ENCODE measurements around the gene SLC1A4.
"Not testable (repeated sequence)": the region's sequence is repeated elsewhere in the genome, so short reads cannot be mapped to it uniquely, and the experiment has no call there.

Gene SLC1A4

DNA sequence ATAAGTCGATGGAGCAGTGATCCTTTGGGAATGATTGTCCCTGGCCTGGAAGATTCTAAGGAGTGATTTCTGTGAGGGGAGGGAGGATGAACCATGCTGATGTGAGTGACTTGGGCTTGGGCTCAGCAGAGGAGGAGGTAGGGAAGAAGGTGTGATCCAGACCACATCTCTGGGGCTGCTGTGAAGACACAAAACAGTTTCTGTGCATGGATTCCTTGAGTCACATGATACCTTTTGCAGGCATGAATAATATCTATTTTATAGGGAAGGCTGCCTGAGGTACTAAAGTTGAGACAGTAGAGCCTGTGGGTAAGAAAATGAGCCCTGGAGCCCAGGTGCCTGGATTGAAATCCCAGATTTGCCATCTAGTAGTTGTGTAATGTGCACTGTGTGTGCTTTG, 29.8 kb downstream of the SLC1A4 start:
- in situ Hi-C loops (cut with MboI; ENCODE audit: low sequenced_read_pairs): no loop called here
- Histone ChIP-seq H3K9me3 (no peaks in the 10 kb centered on the region; the same call in 1 of the 2 replicates), H3K27me3 (ENCODE audit: low read depth) (no peaks in the 10 kb centered on the region), H3K4me3 (no peak overlapping the region), H3K4me1 (no peaks in the 10 kb centered on the region), H3K36me3 (replicated peaks) (peaks cover 15% of the 10 kb centered on the region)
- DNase-seq (ENCODE audit: low spot score in 2 of 2): no peak

GRCh38 chr2:65019675-65020195, 30.5 kb downstream of the SLC1A4 start:
- no peaks in the 10 kb centered on the region; the same call in 1 of the 2 replicates for H3K9me3 ChIP-seq
- in situ Hi-C loops (cut with MboI; ENCODE audit: low sequenced_read_pairs): no loop called here
- H3K4me1 ChIP-seq: no peaks in the 10 kb centered on the region
- no peaks in the 10 kb centered on the region for H3K27me3 ChIP-seq (ENCODE audit: low read depth)
- H3K36me3 ChIP-seq (replicated peaks): peaks cover 15% of the 10 kb centered on the region
- DNase-seq (ENCODE audit: low spot score in 2 of 2): no peak
- H3K4me3 ChIP-seq: no peak overlapping the region

GRCh38 chr2:65020251-65020650, 31.1 kb downstream of the SLC1A4 start:
- in situ Hi-C loops (cut with MboI; ENCODE audit: low sequenced_read_pairs); DNase-seq (ENCODE audit: low spot score in 2 of 2); H3K9me3 ChIP-seq; H3K27me3 ChIP-seq (ENCODE audit: low read depth); H3K4me1 ChIP-seq; H3K4me3 ChIP-seq: not testable (repeated sequence)
- peaks cover 15% of the 10 kb centered on the region for H3K36me3 ChIP-seq (replicated peaks)

- no peak for DNase-seq (ENCODE audit: low spot score in 2 of 2)
- Histone ChIP-seq H3K36me3 (replicated peaks) (peaks cover 15% of the 10 kb centered on the region), H3K4me3 (no peak overlapping the region), H3K4me1 (no peaks in the 10 kb centered on the region), H3K27me3 (ENCODE audit: low read depth) (no peaks in the 10 kb centered on the region), H3K9me3 (no peaks in the 10 kb centered on the region)
- in situ Hi-C loops (cut with MboI; ENCODE audit: low sequenced_read_pairs): no loop called here
These were observed 31.8 kb downstream of the SLC1A4 start for GRCh38 chr2:65020943-65021528.

DNA sequence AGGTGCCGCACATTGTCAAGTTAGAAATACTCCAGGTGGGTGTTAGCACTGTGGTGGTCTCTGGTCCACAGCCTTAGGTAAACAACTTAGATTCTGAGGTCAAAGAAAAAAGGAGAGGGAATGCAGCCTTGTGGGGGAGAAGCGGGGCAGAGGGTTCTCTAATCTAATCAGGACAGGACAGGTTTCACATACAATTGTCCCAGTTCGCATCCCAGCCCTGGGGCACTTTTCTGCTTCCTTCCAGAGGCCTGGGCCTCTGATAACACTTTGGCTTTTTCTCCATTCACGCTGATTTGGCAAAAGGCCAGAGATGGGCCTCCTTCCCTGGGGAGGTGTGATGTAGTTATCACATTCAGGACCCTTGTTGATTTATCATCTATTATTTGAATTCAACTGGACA, 32.5 kb downstream of the SLC1A4 start:
- DNase-seq (ENCODE audit: low spot score in 2 of 2): peak in 1 of 2 experiments; percentile 12
- Histone ChIP-seq H3K36me3 (replicated peaks) (peaks cover 14% of the 10 kb centered on the region), H3K9me3 (no peaks in the 10 kb centered on the region), H3K4me1 (no peaks in the 10 kb centered on the region), H3K27me3 (ENCODE audit: low read depth) (no peaks in the 10 kb centered on the region), H3K4me3 (no peak overlapping the region)
- in situ Hi-C loops (cut with MboI; ENCODE audit: low sequenced_read_pairs): no loop called here

- Histone ChIP-seq H3K4me3 (no peak overlapping the region), H3K27me3 (ENCODE audit: low read depth) (no peaks in the 10 kb centered on the region), H3K36me3 (replicated peaks) (peaks cover 12% of the 10 kb centered on the region), H3K4me1 (no peaks in the 10 kb centered on the region), H3K9me3 (no peaks in the 10 kb centered on the region)
- DNase-seq (ENCODE audit: low spot score in 2 of 2): no peak
- in situ Hi-C loops (cut with MboI; ENCODE audit: low sequenced_read_pairs): no loop called here
These were observed 33.0 kb downstream of the SLC1A4 start for GRCh38 chr2:65022189-65022588.

GRCh38 chr2:65023742-65024141, 34.5 kb downstream of the SLC1A4 start:
- no peak overlapping the region for H3K4me3 ChIP-seq
- in situ Hi-C loops (cut with MboI; ENCODE audit: low sequenced_read_pairs): no loop called here
- no peak for DNase-seq (ENCODE audit: low spot score in 2 of 2)
- no peaks in the 10 kb centered on the region for H3K4me1 ChIP-seq
- no peaks in the 10 kb centered on the region for H3K27me3 ChIP-seq (ENCODE audit: low read depth)
- peaks cover 6% of the 10 kb centered on the region for H3K36me3 ChIP-seq (replicated peaks)
- no peaks in the 10 kb centered on the region for H3K9me3 ChIP-seq

- in situ Hi-C loops (cut with MboI; ENCODE audit: low sequenced_read_pairs): no loop called here
- no peaks in the 10 kb centered on the region for H3K27me3 ChIP-seq (ENCODE audit: low read depth)
- H3K4me1 ChIP-seq: no peaks in the 10 kb centered on the region
- H3K9me3 ChIP-seq: no peaks in the 10 kb centered on the region
- peaks cover 2% of the 10 kb centered on the region; the same call in 1 of the 2 replicates for H3K36me3 ChIP-seq (replicated peaks)
- no peak for DNase-seq (ENCODE audit: low spot score in 2 of 2)
- no peak overlapping the region for H3K4me3 ChIP-seq
These were observed 35.1 kb downstream of the SLC1A4 start for GRCh38 chr2:65024149-65024829.

GRCh38 chr2:65025453-65026123, 36.4 kb downstream of the SLC1A4 start:
- Histone ChIP-seq H3K9me3 (no peaks in the 10 kb centered on the region), H3K4me3 (no peak overlapping the region), H3K36me3 (replicated peaks) (peaks cover 2% of the 10 kb centered on the region; the same call in 1 of the 2 replicates), H3K27me3 (ENCODE audit: low read depth) (no peaks in the 10 kb centered on the region), H3K4me1 (no peaks in the 10 kb centered on the region)
- in situ Hi-C loops (cut with MboI; ENCODE audit: low sequenced_read_pairs): loop anchor here (25.0 kb wide), 1 partner anchor 438 kb away; no protein-coding TSS in a partner anchor
- no peak for DNase-seq (ENCODE audit: low spot score in 2 of 2)

DNA sequence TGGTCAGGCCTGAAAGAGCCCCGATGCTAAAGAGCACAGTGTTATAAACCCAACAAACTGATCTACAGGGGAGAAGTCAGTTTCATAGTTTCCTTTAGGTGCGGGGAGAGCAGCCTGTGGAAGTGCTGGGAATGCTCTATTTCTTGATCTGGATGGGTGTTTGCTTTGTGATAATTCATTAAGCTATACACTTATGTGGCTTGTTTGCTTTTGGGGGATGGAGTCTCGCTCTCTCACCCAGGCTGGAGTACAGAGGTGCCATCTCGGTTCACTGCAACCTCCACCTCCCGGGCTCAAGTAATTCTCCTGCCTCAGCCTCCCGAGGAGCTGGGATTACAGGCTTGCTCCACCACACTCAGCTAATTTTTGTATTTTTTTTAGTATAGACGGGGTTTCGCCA, 37.0 kb downstream of the SLC1A4 start:
- Histone ChIP-seq H3K4me3 (no peak overlapping the region), H3K27me3 (ENCODE audit: low read depth) (no peaks in the 10 kb centered on the region), H3K9me3 (no peaks in the 10 kb centered on the region), H3K36me3 (replicated peaks) (peaks cover 2% of the 10 kb centered on the region; the same call in 1 of the 2 replicates), H3K4me1 (no peaks in the 10 kb centered on the region; the same call in 1 of the 2 replicates)
- in situ Hi-C loops (cut with MboI; ENCODE audit: low sequenced_read_pairs): loop anchor here (25.0 kb wide), 1 partner anchor 439 kb away; no protein-coding TSS in a partner anchor
- DNase-seq (ENCODE audit: low spot score in 2 of 2): no peak

- in situ Hi-C loops (cut with MboI; ENCODE audit: low sequenced_read_pairs): loop anchor here (25.0 kb wide), 1 partner anchor 440 kb away; no protein-coding TSS in a partner anchor
- Histone ChIP-seq H3K4me3 (no peak overlapping the region), H3K4me1 (peaks cover 5% of the 10 kb centered on the region)
These were observed 37.7 kb downstream of the SLC1A4 start for GRCh38 chr2:65026704-65027464.

DNA sequence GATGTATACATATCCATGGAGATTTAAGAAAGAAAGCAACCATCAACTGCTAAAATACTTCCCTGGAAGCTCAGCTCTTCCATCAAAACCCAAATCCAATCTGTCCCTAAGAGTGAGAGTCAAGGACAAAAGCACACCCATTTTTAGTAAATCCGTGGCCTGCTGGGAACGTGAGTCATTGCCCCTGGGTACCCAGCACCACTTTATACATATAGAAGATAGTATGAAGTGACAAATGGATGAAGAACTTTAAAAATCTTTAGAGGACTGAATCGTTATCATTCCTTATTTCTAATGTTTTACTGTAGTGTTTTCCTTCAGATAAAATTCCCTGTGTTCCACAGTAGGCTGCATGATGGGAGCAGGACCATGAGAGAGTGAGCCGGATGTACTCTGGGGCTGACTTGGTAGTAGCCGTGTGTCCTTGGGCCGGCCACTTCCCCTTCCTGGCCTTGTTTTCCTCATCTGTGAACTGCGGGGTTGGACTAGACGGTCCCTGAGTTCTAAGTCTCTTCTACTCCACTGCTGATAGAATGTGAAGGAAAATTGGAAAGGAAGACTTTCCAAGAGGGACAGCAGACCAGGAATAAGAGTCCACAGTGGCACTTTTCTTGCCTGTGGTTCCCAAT, 38.5 kb downstream of the SLC1A4 start:
- Histone ChIP-seq H3K27me3 (ENCODE audit: low read depth) (no peaks in the 10 kb centered on the region), H3K4me1 (peaks cover 12% of the 10 kb centered on the region), H3K4me3 (no peak overlapping the region), H3K36me3 (replicated peaks) (no peaks in the 10 kb centered on the region), H3K9me3 (no peaks in the 10 kb centered on the region)
- in situ Hi-C loops (cut with MboI; ENCODE audit: low sequenced_read_pairs): loop anchor here (25.0 kb wide), 1 partner anchor 440 kb away; no protein-coding TSS in a partner anchor
- DNase-seq (ENCODE audit: low spot score in 2 of 2): no peak

More at GRCh38 chr2:65026704-65027464, 37.7 kb downstream of the SLC1A4 start:
- no peaks in the 10 kb centered on the region for H3K27me3 ChIP-seq (ENCODE audit: low read depth)
- H3K9me3 ChIP-seq: no peaks in the 10 kb centered on the region
- no peak for DNase-seq (ENCODE audit: low spot score in 2 of 2)
- peaks cover 2% of the 10 kb centered on the region; the same call in 1 of the 2 replicates for H3K36me3 ChIP-seq (replicated peaks)
